Bronchial epithelial cell (primary cell): ENCODE results near the gene LYZL4. TPM values are rescaled to one million over a fixed set of nuclear protein-coding genes. Genes with fewer than 3 reads are reported as not detected.

Experiments used
- DNase-seq: peaks from one replicate; pipeline ENCODE4 v3.0.0-alpha.2; 2010; ENCODE audit warnings: low read depth
- FAIRE-seq: peaks from 2 replicates; lab custom pipeline; 2011; peaks lifted over from hg19 to GRCh38; lab: Jason Lieb, UNC
- H3K27me3 ChIP-seq: 2 replicates; pipeline ENCODE4 v1.5.1; 2011; ENCODE audit warnings: low read length; ENCODE audit not compliant: control insufficient read depth, insufficient read depth
- H3K36me3 ChIP-seq: 2 replicates; pipeline ENCODE4 v1.5.1; 2011; ENCODE audit warnings: low read length; ENCODE audit not compliant: control insufficient read depth, insufficient read depth
- H3K4me3 ChIP-seq: 2 replicates; pipeline ENCODE4 v1.5.1; 2011; ENCODE audit warnings: mild to moderate bottlenecking, low read depth, low read length, control low read depth
- total RNA-seq: library from RNA; depleted of rRNA; stranded (reverse); fragments of >200 nt; gene quantifications from 2 replicates; pipeline ENCODE4 v1.2.1, GENCODE V29; 2014
- TF ChIP-seq, protein P1 (sequence below): IDR thresholded peaks from 2 replicates; pipeline ENCODE4 v1.5.1; 2011; ENCODE audit warnings: mild to moderate bottlenecking, moderate library complexity, low read length, control low read depth, inconsistent platforms; ENCODE audit not compliant: insufficient read depth, severe bottlenecking

The LYZL4 gene
- total RNA-seq, 1 donor from 2014 or later: not detected

DNA sequence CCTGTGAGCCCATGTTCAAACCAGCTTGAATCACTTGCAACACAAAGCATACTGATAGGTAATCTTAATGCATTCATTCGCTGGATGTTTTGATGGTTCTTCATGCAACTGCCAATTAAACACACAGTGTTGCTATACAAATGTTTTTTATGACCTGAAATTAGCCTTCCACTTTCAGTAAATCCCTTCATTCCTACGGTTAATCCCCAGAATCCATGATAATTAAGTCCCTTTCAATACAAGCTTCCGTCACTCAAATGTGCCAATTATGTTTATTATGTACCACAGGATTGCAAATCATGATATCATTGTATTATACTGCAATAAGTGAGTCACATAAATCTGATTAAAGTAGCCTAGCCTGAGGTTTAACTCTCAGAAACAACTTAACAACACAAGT is 14.5 kb upstream of the LYZL4 start:
- Histone ChIP-seq H3K4me3 (no peak overlapping the region), H3K27me3 (peaks cover 7% of the 10 kb centered on the region), H3K36me3 (no peaks in the 10 kb centered on the region)
- DNase-seq (no peak), FAIRE-seq (no peak)
- TF ChIP-seq, protein P1, sequence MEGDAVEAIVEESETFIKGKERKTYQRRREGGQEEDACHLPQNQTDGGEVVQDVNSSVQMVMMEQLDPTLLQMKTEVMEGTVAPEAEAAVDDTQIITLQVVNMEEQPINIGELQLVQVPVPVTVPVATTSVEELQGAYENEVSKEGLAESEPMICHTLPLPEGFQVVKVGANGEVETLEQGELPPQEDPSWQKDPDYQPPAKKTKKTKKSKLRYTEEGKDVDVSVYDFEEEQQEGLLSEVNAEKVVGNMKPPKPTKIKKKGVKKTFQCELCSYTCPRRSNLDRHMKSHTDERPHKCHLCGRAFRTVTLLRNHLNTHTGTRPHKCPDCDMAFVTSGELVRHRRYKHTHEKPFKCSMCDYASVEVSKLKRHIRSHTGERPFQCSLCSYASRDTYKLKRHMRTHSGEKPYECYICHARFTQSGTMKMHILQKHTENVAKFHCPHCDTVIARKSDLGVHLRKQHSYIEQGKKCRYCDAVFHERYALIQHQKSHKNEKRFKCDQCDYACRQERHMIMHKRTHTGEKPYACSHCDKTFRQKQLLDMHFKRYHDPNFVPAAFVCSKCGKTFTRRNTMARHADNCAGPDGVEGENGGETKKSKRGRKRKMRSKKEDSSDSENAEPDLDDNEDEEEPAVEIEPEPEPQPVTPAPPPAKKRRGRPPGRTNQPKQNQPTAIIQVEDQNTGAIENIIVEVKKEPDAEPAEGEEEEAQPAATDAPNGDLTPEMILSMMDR: no peak

DNA sequence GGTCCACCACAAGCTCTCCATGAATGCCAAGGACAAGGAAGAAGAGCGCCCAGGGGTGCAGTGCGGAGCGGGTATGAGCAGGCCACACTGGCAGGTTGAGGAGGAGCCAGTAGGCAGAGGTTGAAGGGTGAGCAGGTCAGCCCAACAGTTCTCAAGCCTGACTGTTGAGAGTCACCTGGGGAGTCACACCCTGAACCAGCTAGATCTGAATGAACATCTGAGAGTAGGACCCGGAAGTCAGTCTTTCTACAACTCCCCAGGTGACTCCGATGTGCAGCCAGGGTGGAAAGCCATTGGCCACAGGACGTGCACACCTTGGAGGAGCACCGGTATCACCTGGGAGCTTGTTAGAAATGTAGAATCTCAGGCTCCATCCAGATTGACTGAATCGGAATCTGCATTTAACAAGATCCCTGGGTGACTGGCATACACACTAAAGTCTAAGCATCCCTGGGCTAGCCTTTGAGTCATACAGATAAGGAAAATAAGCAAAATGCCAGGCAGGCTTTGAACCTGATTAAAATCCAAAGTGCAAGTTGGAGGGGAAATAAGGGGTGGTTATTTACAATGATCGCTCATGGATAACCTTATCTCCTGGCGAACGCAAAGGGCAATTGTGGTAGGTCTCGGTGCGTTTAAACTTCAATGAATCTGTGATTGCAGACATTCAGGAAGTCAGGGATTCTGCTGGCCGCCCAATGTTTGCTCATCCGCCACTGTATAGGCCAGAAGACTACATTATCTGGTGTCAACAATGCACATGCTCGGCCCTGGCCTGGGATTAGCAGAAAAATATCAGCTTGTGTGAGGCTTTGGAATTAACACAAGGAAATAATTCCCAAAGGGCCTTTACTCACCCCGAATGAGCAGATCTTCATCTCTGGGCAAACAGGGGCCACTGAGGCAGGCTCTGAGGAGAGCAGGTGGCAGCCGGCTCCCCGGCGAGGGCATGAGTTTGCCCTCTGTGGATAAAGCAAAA is 11.7 kb upstream of the LYZL4 start:
- TF ChIP-seq, protein P1: no peak
- H3K27me3 ChIP-seq: peaks cover 5% of the 10 kb centered on the region
- DNase-seq (no peak), FAIRE-seq (no peak)
- no peak overlapping the region for H3K4me3 ChIP-seq
- H3K36me3 ChIP-seq: no peaks in the 10 kb centered on the region

DNA sequence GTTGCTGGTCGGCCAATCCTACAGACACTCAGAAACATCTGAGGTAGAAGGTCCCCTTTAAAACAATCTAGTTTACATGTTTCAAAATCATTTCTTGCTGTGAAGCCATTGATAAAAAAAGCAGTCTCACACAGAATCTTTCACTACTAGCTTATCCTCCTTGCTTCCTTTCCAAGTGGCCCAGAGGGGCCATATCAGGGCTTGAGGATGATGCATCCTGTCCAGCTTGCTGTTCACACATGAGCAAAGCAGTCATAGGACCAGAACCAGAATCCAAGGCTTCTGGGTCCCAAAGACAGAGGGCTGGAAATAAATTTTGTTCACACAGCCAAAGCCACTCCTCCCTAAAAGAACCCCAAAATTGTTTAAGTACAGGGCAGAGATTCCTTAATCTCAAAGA is 9.2 kb upstream of the LYZL4 start:
- no peak for FAIRE-seq
- TF ChIP-seq, protein P1: no peak
- Histone ChIP-seq H3K36me3 (no peaks in the 10 kb centered on the region), H3K4me3 (no peak overlapping the region), H3K27me3 (peaks cover 8% of the 10 kb centered on the region)
- no peak for DNase-seq

DNA sequence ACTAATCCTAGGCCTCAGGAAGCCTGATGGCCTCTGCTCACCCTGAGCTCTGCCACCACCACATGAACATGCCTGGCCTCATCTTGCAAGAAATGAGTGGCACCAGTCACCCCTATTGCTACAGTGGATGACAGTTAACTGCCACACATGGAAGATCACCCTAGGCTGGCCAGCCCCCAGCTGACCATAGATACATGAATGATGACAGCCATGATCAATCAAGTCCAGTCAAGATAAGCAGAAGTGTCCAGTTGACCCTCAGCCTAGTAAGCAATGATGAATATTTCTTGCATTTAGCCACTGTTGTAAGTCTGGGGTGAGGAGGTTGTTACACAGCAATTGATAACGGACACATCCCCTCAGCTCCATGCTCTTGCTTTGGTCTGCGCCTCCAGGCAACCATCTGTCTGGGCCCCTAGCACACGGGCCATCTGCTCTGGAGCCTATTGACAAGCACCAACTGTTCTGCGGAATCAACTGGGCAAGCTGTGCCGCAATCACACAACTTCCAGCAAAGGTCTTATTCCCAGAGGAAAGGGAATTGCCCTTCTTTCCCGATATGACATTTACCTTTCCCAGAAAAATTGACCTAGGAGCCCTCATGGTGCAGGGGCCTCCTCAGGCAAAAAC is 2.2 kb upstream of the LYZL4 start:
- Histone ChIP-seq H3K4me3 (no peak overlapping the region), H3K27me3 (peaks cover 6% of the 10 kb centered on the region), H3K36me3 (no peaks in the 10 kb centered on the region)
- no peak for DNase-seq
- FAIRE-seq: peak; percentile 73
- TF ChIP-seq, protein P1: no peak

DNA sequence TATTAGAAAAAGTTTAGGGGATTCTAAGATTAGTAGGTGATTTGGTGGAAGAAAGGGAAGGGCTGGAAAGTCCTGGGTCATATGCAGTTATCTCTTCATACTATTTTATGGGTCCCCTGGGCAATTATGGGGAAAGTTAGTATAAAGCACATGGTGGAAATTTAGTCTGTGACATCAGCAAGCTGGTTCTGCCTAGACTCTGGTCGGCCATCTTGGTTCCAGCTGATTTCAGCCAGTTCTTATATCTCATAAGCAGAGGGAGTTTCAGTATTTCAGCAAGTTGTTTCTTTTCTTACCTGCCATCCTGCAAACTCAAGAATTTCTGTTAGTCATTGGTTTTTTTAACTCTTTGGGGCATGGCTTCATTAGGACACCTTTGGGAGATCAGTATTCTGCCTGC is 1.0 kb upstream of the LYZL4 start:
- Histone ChIP-seq H3K27me3 (peaks cover 3% of the 10 kb centered on the region), H3K4me3 (no peak overlapping the region), H3K36me3 (no peaks in the 10 kb centered on the region)
- no peak for DNase-seq
- FAIRE-seq: no peak
- TF ChIP-seq, protein P1: no peak
